ENCODE data around the gene STOM.
"Not testable (repeated sequence)": the region's sequence is repeated elsewhere in the genome, so short reads cannot be mapped to it uniquely, and the experiment has no call there.

STOM gene

GRCh38 chr9:121298689-121299466 is 71.2 kb downstream of the STOM start:
- Histone ChIP-seq H3K27ac (ENCODE audit: low read depth, low read length) (no peak overlapping the region), H3K9ac (ENCODE audit: low read length) (peak overlapping the region; percentile 38)

DNA sequence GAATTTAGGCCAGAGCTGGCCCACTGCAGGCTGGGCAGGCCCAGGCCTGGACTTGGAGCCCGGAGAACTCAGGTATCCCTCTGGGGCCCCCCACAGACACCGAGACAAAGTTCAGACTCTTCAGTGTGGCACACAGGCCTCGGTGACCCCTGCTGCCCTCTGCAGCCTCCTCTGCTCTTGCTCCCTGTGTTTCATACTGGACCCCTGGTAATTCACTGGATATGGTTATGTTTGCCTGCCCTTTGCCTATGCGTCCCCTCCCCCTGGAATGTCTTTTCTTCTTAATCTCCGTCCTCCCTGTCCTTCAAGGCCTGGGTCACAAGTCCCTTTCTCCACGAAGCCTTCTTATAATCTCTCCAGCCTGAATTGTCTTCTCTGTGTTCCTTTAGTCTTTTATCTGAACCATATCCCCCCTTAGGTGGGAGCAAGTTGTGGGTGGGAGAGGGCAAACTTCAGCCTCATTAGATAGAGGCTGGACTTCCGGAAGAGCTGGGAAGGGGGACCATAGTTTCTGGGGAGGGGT is 72.0 kb downstream of the STOM start:
- Histone ChIP-seq H3K4me1 (ENCODE audit: control insufficient read depth, insufficient read depth, low read length) (peaks cover 24% of the 10 kb centered on the region), H3K4me3 (ENCODE audit: low read depth, low read length) (no peak overlapping the region), H3K9me3 (ENCODE audit: control insufficient read depth, insufficient read depth, low read depth, low read length) (no peaks in the 10 kb centered on the region), H3K27ac (ENCODE audit: low read depth, low read length) (no peak overlapping the region), H3K36me3 (ENCODE audit: control insufficient read depth, insufficient read depth, low read length) (no peaks in the 10 kb centered on the region; the same call in 1 of the 2 replicates), H3K27me3 (ENCODE audit: control insufficient read depth, insufficient read depth, low read length) (peaks cover 54% of the 10 kb centered on the region), H3K9ac (ENCODE audit: low read length) (no peak overlapping the region)

More at GRCh38 chr9:121298689-121299466, 71.2 kb downstream of the STOM start:
- Histone ChIP-seq H3K36me3 (ENCODE audit: control insufficient read depth, insufficient read depth, low read length) (no peaks in the 10 kb centered on the region; the same call in 1 of the 2 replicates), H3K27me3 (ENCODE audit: control insufficient read depth, insufficient read depth, low read length) (peaks cover 52% of the 10 kb centered on the region), H3K4me3 (ENCODE audit: low read depth, low read length) (peak overlapping the region; percentile 66), H3K4me1 (ENCODE audit: control insufficient read depth, insufficient read depth, low read length) (peaks cover 22% of the 10 kb centered on the region), H3K9me3 (ENCODE audit: control insufficient read depth, insufficient read depth, low read depth, low read length) (no peaks in the 10 kb centered on the region)

DNA sequence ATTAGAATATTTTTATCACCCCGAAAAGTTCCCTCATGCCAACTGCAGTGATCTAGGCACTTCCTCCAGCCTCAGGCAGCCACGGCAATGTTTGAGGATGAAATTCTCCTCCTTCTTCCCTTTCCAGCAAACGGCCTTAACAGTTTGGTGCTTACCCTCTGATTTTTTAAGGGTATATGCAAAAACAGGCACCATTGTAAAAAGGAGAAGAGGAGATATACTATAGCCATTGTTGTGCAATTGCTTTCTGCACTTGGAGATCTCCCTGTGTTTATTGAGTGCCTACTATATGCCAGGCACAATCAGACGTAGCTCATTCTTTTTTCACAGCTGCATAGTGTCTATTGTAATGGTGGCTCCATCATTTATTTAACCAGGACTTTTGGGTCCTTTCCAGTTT is 72.7 kb downstream of the STOM start:
- Histone ChIP-seq H3K9ac (ENCODE audit: low read length) (no peak overlapping the region), H3K9me3 (ENCODE audit: control insufficient read depth, insufficient read depth, low read depth, low read length) (no peaks in the 10 kb centered on the region), H3K36me3 (ENCODE audit: control insufficient read depth, insufficient read depth, low read length) (no peaks in the 10 kb centered on the region; the same call in 1 of the 2 replicates), H3K4me1 (ENCODE audit: control insufficient read depth, insufficient read depth, low read length) (peaks cover 24% of the 10 kb centered on the region), H3K27me3 (ENCODE audit: control insufficient read depth, insufficient read depth, low read length) (peaks cover 55% of the 10 kb centered on the region), H3K4me3 (ENCODE audit: low read depth, low read length) (no peak overlapping the region), H3K27ac (ENCODE audit: low read depth, low read length) (no peak overlapping the region)

GRCh38 chr9:121296213-121297127 is 73.6 kb downstream of the STOM start:
- no peak overlapping the region for H3K4me3 ChIP-seq (ENCODE audit: low read depth, low read length)
- no peak overlapping the region for H3K9ac ChIP-seq (ENCODE audit: low read length)
- peaks cover 52% of the 10 kb centered on the region for H3K27me3 ChIP-seq (ENCODE audit: control insufficient read depth, insufficient read depth, low read length)
- peaks cover 24% of the 10 kb centered on the region for H3K4me1 ChIP-seq (ENCODE audit: control insufficient read depth, insufficient read depth, low read length)
- H3K9me3 ChIP-seq (ENCODE audit: control insufficient read depth, insufficient read depth, low read depth, low read length) = no peaks in the 10 kb centered on the region
- no peaks in the 10 kb centered on the region for H3K36me3 ChIP-seq (ENCODE audit: control insufficient read depth, insufficient read depth, low read length)
- no peak overlapping the region for H3K27ac ChIP-seq (ENCODE audit: low read depth, low read length)

DNA sequence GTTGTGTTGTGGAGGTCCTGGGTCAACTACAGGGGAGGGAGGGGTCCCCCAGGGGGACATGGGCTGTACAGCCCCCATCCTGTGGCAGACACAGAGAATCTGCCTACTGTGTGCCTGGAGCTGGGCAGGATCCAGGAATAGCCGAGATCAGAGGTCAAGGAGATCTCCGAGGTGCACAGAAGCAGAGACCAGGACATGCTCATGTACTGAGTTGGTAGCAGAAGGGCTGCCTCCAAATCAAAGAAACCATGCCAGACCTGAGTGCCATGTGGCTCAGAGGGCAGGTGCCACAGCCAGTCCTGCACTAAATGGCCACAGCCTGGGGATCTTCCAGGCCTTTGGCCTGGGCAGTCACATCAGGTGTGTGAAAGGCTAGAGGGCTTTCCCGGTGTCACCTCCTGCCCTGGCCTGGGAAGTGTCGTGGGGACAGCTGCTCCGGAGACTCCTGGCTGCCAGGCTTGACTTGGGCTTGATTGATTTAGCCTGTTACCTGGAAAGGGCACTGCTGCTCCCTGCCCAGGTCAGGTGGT is 74.3 kb downstream of the STOM start:
- Histone ChIP-seq H3K9ac (ENCODE audit: low read length) (no peak overlapping the region), H3K27ac (ENCODE audit: low read depth, low read length) (no peak overlapping the region)

GRCh38 chr9:121294866-121295661 is 75.0 kb downstream of the STOM start:
- Histone ChIP-seq H3K27me3 (ENCODE audit: control insufficient read depth, insufficient read depth, low read length) (peaks cover 39% of the 10 kb centered on the region), H3K36me3 (ENCODE audit: control insufficient read depth, insufficient read depth, low read length) (no peaks in the 10 kb centered on the region), H3K9me3 (ENCODE audit: control insufficient read depth, insufficient read depth, low read depth, low read length) (no peaks in the 10 kb centered on the region), H3K27ac (ENCODE audit: low read depth, low read length) (no peak overlapping the region), H3K4me1 (ENCODE audit: control insufficient read depth, insufficient read depth, low read length) (peaks cover 21% of the 10 kb centered on the region), H3K9ac (ENCODE audit: low read length) (no peak overlapping the region), H3K4me3 (ENCODE audit: low read depth, low read length) (no peak overlapping the region)

More for the DNA sequence above, 74.3 kb downstream of the STOM start:
- Histone ChIP-seq H3K4me1 (ENCODE audit: control insufficient read depth, insufficient read depth, low read length) (peaks cover 24% of the 10 kb centered on the region), H3K36me3 (ENCODE audit: control insufficient read depth, insufficient read depth, low read length) (no peaks in the 10 kb centered on the region), H3K27me3 (ENCODE audit: control insufficient read depth, insufficient read depth, low read length) (peaks cover 44% of the 10 kb centered on the region), H3K9me3 (ENCODE audit: control insufficient read depth, insufficient read depth, low read depth, low read length) (no peaks in the 10 kb centered on the region), H3K4me3 (ENCODE audit: low read depth, low read length) (no peak overlapping the region)

- no peaks in the 10 kb centered on the region for H3K36me3 ChIP-seq (ENCODE audit: control insufficient read depth, insufficient read depth, low read length)
- no peak overlapping the region for H3K9ac ChIP-seq (ENCODE audit: low read length)
- no peak overlapping the region for H3K27ac ChIP-seq (ENCODE audit: low read depth, low read length)
- no peak overlapping the region for H3K4me3 ChIP-seq (ENCODE audit: low read depth, low read length)
- H3K9me3 ChIP-seq (ENCODE audit: control insufficient read depth, insufficient read depth, low read depth, low read length) = no peaks in the 10 kb centered on the region
- peaks cover 43% of the 10 kb centered on the region for H3K27me3 ChIP-seq (ENCODE audit: control insufficient read depth, insufficient read depth, low read length)
- peaks cover 26% of the 10 kb centered on the region for H3K4me1 ChIP-seq (ENCODE audit: control insufficient read depth, insufficient read depth, low read length)
Measured at GRCh38 chr9:121294151-121294743, 75.8 kb downstream of the STOM start.

- H3K4me1 ChIP-seq (ENCODE audit: control insufficient read depth, insufficient read depth, low read length) = peaks cover 27% of the 10 kb centered on the region
- no peaks in the 10 kb centered on the region for H3K36me3 ChIP-seq (ENCODE audit: control insufficient read depth, insufficient read depth, low read length)
- no peak overlapping the region for H3K9ac ChIP-seq (ENCODE audit: low read length)
- H3K4me3 ChIP-seq (ENCODE audit: low read depth, low read length) = no peak overlapping the region
- H3K27ac ChIP-seq (ENCODE audit: low read depth, low read length) = no peak overlapping the region
- peaks cover 55% of the 10 kb centered on the region for H3K27me3 ChIP-seq (ENCODE audit: control insufficient read depth, insufficient read depth, low read length)
- no peaks in the 10 kb centered on the region for H3K9me3 ChIP-seq (ENCODE audit: control insufficient read depth, insufficient read depth, low read depth, low read length)
Measured at GRCh38 chr9:121292801-121293241, 77.2 kb downstream of the STOM start.

- H3K9me3 ChIP-seq (ENCODE audit: control insufficient read depth, insufficient read depth, low read depth, low read length) = no peaks in the 10 kb centered on the region
- H3K36me3 ChIP-seq (ENCODE audit: control insufficient read depth, insufficient read depth, low read length) = no peaks in the 10 kb centered on the region
- peaks cover 57% of the 10 kb centered on the region for H3K27me3 ChIP-seq (ENCODE audit: control insufficient read depth, insufficient read depth, low read length)
- H3K4me1 ChIP-seq (ENCODE audit: control insufficient read depth, insufficient read depth, low read length) = peaks cover 33% of the 10 kb centered on the region
- H3K4me3 ChIP-seq (ENCODE audit: low read depth, low read length) = no peak overlapping the region
- H3K27ac ChIP-seq (ENCODE audit: low read depth, low read length) = no peak overlapping the region
- H3K9ac ChIP-seq (ENCODE audit: low read length) = no peak overlapping the region
Measured at GRCh38 chr9:121292051-121292450, 78.0 kb downstream of the STOM start.

- Histone ChIP-seq H3K27me3 (ENCODE audit: control insufficient read depth, insufficient read depth, low read length) (peaks cover 58% of the 10 kb centered on the region), H3K4me1 (ENCODE audit: control insufficient read depth, insufficient read depth, low read length) (peaks cover 37% of the 10 kb centered on the region)
- H3K36me3 ChIP-seq (ENCODE audit: control insufficient read depth, insufficient read depth, low read length); H3K4me3 ChIP-seq (ENCODE audit: low read depth, low read length); H3K9me3 ChIP-seq (ENCODE audit: control insufficient read depth, insufficient read depth, low read depth, low read length); H3K27ac ChIP-seq (ENCODE audit: low read depth, low read length); H3K9ac ChIP-seq (ENCODE audit: low read length): not testable (repeated sequence)
Measured at GRCh38 chr9:121291536-121291935, 78.5 kb downstream of the STOM start.

All from HUES6 (cell line).